ENCODE results near the gene ENTPD8.

ENTPD8 gene

GRCh38 chr9:137445930-137446431 lies 4.8 kb upstream of the ENTPD8 start:
- ATAC-seq: no peak; the same call in 2 of the 3 replicates
- no peak for TF ChIP-seq GLIS3 (CRISPR knock-in tag; IDR thresholded peaks at IDR 0.05)
- no peak for TF ChIP-seq PPARA (CRISPR knock-in tag; IDR thresholded peaks at IDR 0.05; ENCODE audit: borderline replicate concordance)
- TF ChIP-seq CREB5 (CRISPR knock-in tag; IDR thresholded peaks at IDR 0.05; ENCODE audit: low read depth): no peak
- no peak for TF ChIP-seq ZC3H10 (CRISPR knock-in tag; IDR thresholded peaks at IDR 0.05)
- no peak for TF ChIP-seq TSHZ2 (CRISPR knock-in tag; IDR thresholded peaks at IDR 0.05)
- no peak for TF ChIP-seq ZFP3 (CRISPR knock-in tag; IDR thresholded peaks at IDR 0.05)

GRCh38 chr9:137445275-137445807 lies 4.2 kb upstream of the ENTPD8 start:
- peak; percentile 79 for ATAC-seq
- no peak for TF ChIP-seq ZNF8 (CRISPR knock-in tag; IDR thresholded peaks at IDR 0.05)
- TF ChIP-seq BACH2 (CRISPR knock-in tag; IDR thresholded peaks at IDR 0.05; ENCODE audit: borderline replicate concordance): no peak
- no peak for TF ChIP-seq ZNF565 (CRISPR knock-in tag; conservative IDR thresholded peaks at IDR 0.05; ENCODE audit: low read depth)
- TF ChIP-seq TCF4 (CRISPR knock-in tag; IDR thresholded peaks at IDR 0.05; ENCODE audit: borderline replicate concordance): no peak
- TF ChIP-seq ZC3H10 (CRISPR knock-in tag; IDR thresholded peaks at IDR 0.05): no peak
- TF ChIP-seq ESRRG (CRISPR knock-in tag; IDR thresholded peaks at IDR 0.05): no peak

GRCh38 chr9:137444106-137444790 lies 3.1 kb upstream of the ENTPD8 start:
- TF ChIP-seq ESRRG (CRISPR knock-in tag; IDR thresholded peaks at IDR 0.05) (no peak), TSHZ2 (CRISPR knock-in tag; IDR thresholded peaks at IDR 0.05) (no peak), PPARA (CRISPR knock-in tag; IDR thresholded peaks at IDR 0.05; ENCODE audit: borderline replicate concordance) (no peak), SNAI2 (CRISPR knock-in tag; IDR thresholded peaks at IDR 0.05) (no peak), ISL1 (CRISPR knock-in tag; IDR thresholded peaks at IDR 0.05) (no peak), ZNF8 (CRISPR knock-in tag; IDR thresholded peaks at IDR 0.05) (no peak), ZFP3 (CRISPR knock-in tag; IDR thresholded peaks at IDR 0.05) (no peak), TCF4 (CRISPR knock-in tag; IDR thresholded peaks at IDR 0.05; ENCODE audit: borderline replicate concordance) (no peak), ZNF70 (CRISPR knock-in tag; IDR thresholded peaks at IDR 0.05) (no peak), RARB (CRISPR knock-in tag; IDR thresholded peaks at IDR 0.05) (no peak), CREB5 (CRISPR knock-in tag; IDR thresholded peaks at IDR 0.05; ENCODE audit: low read depth) (no peak), CSDC2 (CRISPR knock-in tag; IDR thresholded peaks at IDR 0.05) (no peak), ZFP30 (CRISPR knock-in tag; IDR thresholded peaks at IDR 0.05) (no peak), CSRNP3 (CRISPR knock-in tag; IDR thresholded peaks at IDR 0.05) (no peak)
- ATAC-seq: no peak

All from SK-N-SH treated with all-trans-retinoic acid at 6 μM for 48 hours (cell line).